ENCODE measurements around the gene TBC1D20. TPM values are rescaled to one million over a fixed set of nuclear protein-coding genes. Genes with fewer than 3 reads are reported as not detected.
A peak's percentile ranks its signal among the peaks of the same experiment; 100 is the strongest.

Gene TBC1D20
- total and polyA plus RNA-seq, 2 donors: 26.9 to 37.0 TPM

GRCh38 chr20:414161-414560, 48.2 kb downstream of the TBC1D20 start:
- DNase-seq (ENCODE audit: extremely low spot score): no peak
- H3K36me3 ChIP-seq (ENCODE audit: insufficient read depth): peaks cover 2% of the 10 kb centered on the region
- WGBS: 80% methylated on average over 2 of the region's 2 CpGs
- no peak overlapping the region for H3K27ac ChIP-seq (ENCODE audit: low read depth)
- no peaks in the 10 kb centered on the region for H3K4me1 ChIP-seq (ENCODE audit: insufficient read depth)
- H3K4me3 ChIP-seq (ENCODE audit: low read depth, low read length): no peak overlapping the region

GRCh38 chr20:412081-412480, 50.3 kb downstream of the TBC1D20 start:
- Histone ChIP-seq H3K36me3 (ENCODE audit: insufficient read depth) (peaks cover 2% of the 10 kb centered on the region), H3K27ac (ENCODE audit: low read depth) (no peak overlapping the region), H3K4me1 (ENCODE audit: insufficient read depth) (no peaks in the 10 kb centered on the region), H3K4me3 (ENCODE audit: low read depth, low read length) (no peak overlapping the region)
- WGBS: 97% methylated on average over 3 of the region's 3 CpGs
- DNase-seq (ENCODE audit: extremely low spot score): no peak

DNA sequence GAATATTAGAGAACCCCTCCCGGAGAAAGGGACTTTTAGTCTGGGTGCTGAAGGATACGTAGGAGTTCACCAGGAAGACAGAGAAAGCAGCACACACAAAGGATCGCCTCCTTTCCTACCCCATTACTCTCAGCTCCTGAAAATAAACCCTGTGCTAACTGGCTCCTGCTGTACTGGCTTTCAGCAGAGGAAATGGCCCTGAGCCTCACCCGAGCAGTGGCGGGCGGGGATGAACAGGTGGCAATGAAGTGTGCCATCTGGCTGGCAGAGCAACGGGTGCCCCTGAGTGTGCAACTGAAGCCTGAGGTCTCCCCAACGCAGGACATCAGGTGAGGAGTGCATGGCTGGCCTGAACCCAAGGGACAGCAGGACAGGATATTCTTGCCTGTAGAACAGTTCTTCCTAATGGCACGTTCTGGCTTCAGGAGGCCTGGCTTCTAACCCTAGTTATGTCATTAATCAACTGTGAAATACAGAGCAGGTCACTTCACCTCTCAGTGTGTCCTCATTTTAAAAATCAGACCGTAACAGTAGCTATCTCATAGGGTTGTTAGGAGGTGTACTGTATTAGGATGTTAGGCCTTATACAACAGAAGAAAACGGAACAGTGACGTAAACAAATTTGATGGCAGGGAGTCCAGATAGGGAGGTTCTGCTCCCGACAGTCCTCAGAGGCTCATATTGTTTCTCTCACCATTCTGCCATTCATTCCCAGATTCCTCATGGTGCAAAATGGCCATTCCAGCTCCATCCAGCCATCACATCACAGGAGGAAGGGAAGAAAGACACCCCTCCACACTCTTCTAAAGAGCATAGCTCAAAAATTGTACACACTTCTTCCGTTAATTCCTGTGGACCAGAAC, 52.4 kb downstream of the TBC1D20 start:
- no peak overlapping the region for H3K27ac ChIP-seq (ENCODE audit: low read depth)
- WGBS: 83% methylated on average over 14 of the region's 14 CpGs
- no peak overlapping the region for H3K4me3 ChIP-seq (ENCODE audit: low read depth, low read length)
- peaks cover 2% of the 10 kb centered on the region for H3K36me3 ChIP-seq (ENCODE audit: insufficient read depth)
- DNase-seq (ENCODE audit: extremely low spot score): no peak
- no peaks in the 10 kb centered on the region for H3K4me1 ChIP-seq (ENCODE audit: insufficient read depth)

DNA sequence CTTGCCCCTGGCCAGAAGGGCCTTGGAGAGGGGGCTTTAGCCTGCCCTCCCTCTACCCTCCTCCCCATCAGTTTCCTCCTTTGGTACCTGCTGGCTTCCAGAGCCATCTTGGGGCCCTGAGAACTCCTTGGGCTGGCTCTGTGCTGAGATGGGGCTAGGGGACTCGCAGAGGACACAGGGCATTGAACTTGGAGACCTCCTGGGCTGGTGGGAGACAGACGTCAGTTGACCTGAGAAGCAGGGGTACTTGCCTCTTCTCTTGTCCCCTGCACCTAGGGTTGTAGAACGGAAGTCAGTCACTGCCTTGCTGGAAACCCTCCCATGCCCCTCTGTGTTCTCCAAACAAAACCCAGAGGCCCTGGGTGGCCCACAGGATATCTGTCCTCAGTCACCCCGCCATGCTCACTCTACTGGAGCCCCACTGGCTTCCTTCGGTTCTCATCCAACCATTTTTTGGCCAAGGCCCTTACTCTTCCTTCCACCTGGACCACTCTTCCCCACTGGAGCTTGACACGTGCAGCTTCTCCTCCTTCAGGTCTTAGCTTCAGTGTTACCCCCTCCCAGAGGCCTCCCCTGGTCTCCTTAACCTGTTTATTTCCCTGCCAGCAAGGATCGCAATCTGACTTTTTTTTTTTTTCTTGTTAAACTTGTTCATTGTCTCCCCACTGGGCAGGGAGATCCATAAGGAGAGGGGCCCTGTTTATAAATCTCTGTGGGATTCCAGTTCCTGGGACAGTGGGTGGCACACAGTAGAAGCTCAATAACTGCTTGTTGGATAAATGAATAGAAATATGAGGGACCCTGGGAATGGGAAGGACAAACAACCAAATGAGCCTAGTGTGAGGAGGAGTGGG, 53.3 kb downstream of the TBC1D20 start:
- Histone ChIP-seq H3K4me1 (ENCODE audit: insufficient read depth) (no peaks in the 10 kb centered on the region), H3K4me3 (ENCODE audit: low read depth, low read length) (peak overlapping the region; percentile 89), H3K27ac (ENCODE audit: low read depth) (peak overlapping the region; percentile 98), H3K36me3 (ENCODE audit: insufficient read depth) (peaks cover 2% of the 10 kb centered on the region)
- 9% methylated on average over 7 of the region's 7 CpGs for WGBS
- DNase-seq (ENCODE audit: extremely low spot score): no peak

DNA sequence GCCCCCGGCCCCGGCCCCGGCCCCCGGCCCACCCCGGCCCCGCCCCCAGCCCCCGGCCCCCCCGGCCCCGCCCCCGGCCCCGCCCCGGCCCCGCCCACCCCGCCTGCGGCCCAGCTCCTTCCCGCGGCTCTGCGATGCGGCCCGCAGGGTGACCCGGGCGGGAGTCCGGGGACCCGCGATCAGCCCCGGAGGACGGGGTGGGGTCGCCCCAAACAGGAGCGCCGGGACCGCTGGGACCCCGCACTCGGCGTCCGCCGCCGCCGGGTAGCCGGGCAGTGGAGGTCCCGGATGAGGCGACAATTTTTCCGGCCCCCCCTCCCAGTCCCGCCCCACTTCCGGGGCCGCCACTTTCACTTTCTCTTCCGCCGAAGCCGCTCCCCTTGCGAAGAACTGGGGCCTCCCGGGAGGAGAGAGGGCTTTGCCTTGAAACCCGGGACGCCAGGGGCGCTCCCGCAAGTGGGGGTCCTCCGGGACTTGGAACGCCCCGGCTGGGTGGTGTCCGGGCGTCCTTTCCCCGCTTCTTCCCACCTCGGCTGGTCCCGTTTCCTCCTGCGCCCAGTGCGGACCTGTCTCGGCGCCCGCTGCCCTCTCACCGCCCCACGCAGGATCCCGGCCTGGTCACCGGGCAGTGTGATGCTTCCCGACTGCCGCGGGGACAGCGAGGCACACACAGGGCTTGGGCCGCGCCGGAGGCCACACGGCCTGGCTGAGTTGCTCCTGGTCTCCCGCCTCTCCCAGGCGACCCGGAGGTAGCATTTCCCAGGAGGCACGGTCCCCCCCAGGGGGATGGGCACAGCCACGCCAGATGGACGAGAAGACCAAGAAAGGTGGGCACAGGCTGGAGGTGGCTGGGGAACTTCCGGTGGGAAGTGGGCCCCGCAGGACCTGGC, 54.1 kb downstream of the TBC1D20 start, which contains the start of gene RBCK1:
Gene RBCK1 (plus strand): TSS at position 347 of the 890 bp plus-strand sequence. CDS start 459 bp downstream, at position 806.
- peak; percentile 59 for DNase-seq (ENCODE audit: extremely low spot score)
- Histone ChIP-seq H3K36me3 (ENCODE audit: insufficient read depth) (peaks cover 2% of the 10 kb centered on the region), H3K4me1 (ENCODE audit: insufficient read depth) (no peaks in the 10 kb centered on the region), H3K4me3 (ENCODE audit: low read depth, low read length) (peak within 1 kb of the TSS; percentile 89), H3K27ac (ENCODE audit: low read depth) (peak within 1 kb of the TSS; percentile 98)
- under 1% methylated on average over 78 of the region's 87 CpGs for WGBS

DNA sequence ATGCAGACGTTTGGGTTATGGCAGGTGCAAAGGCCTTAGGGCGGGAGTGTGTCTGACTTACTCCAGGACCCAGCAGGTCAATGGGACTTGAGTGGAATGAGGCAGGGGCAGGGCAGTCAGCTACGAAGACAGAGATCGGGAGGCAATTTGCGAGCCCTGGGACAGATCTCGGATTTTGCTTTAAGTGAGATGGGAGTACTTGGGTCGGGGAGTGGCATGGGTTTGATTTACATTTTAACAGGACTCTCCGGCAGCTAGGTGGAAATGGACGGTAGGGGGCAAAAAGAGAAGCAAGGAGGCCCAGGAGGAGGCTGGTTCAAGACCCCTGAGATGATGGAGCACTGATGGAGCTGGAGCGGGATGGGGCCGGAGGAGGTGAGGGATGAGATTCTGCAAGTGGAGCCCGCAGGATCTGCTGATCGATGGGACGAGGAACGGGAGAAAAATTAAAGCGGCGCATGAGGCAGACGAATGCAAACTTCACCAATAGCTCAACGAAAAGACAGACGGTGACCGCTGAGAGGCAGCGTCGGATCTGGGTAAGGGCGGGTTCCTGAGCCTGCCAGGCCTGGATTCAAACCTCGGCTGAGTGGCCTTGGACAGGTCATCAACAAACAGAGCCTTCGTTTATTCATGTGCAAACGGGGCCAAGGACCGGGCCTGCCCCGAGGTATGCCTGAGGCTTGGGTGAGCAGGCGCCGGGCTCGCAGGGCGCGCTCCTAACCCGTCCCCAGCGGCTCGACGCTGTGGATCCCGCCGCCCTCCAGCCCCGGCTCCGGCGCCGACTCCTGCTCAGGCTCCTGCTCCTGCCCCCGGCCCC, 55.0 kb downstream of the TBC1D20 start:
- Histone ChIP-seq H3K36me3 (ENCODE audit: insufficient read depth) (peaks cover 2% of the 10 kb centered on the region), H3K27ac (ENCODE audit: low read depth) (peak overlapping the region; percentile 55), H3K4me3 (ENCODE audit: low read depth, low read length) (peak overlapping the region; percentile 89), H3K4me1 (ENCODE audit: insufficient read depth) (no peaks in the 10 kb centered on the region)
- peak; percentile 26 for DNase-seq (ENCODE audit: extremely low spot score)
- WGBS: 5% methylated on average over 45 of the region's 45 CpGs

DNA sequence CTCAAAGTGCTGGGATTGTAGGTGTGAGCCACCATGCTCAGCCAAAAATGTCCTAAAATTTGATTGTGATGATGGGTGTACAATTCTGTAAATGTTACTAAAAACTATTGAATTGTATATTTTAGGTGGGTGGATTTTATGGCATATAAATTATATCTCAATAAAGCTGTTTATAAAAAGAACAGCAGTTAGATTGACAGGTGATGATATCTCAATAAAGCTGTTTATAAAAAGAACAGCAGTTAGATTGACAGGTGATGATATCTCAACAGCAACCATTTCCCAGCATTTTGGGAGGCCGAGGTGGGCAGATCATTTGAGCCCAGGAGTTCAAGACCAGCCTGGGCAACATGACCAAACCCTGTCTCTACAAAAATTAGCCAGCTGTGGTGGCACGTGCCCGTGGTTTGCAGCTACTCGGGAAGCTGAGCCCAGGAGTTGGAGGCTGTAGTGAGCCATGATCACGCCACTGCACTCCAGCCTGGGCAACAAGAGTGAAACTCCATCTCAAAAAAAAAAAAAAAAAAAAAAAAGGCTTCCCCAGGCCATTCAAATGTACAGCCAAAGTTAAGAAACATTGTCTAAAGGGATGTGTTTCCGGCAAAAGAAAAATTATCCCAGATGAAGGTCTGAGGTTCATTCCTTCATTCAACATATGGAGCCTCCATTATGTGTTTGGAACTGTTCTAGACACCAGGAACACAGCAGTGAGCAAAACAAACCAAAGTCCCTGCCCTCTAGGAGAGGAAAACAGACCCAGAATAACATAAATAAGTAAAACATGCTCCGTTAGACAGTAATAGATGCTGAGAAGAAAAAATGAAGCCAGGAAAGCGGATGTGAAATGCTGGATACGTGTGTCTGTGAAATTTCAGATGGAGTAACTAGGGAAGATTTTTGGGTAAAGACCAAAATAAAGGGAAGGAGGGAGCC, 55.9 kb downstream of the TBC1D20 start:
- WGBS: 86% methylated on average over 9 of the region's 9 CpGs
- DNase-seq (ENCODE audit: extremely low spot score): no peak
- Histone ChIP-seq H3K27ac (ENCODE audit: low read depth) (no peak overlapping the region), H3K4me3 (ENCODE audit: low read depth, low read length) (no peak overlapping the region), H3K36me3 (ENCODE audit: insufficient read depth) (peaks cover 2% of the 10 kb centered on the region), H3K4me1 (ENCODE audit: insufficient read depth) (no peaks in the 10 kb centered on the region)

GRCh38 chr20:404088-404487, 58.2 kb downstream of the TBC1D20 start:
- no peaks in the 10 kb centered on the region for H3K36me3 ChIP-seq (ENCODE audit: insufficient read depth)
- 81% methylated on average over 4 of the region's 4 CpGs for WGBS

GRCh38 chr20:403582-403957, 58.8 kb downstream of the TBC1D20 start:
- Histone ChIP-seq H3K4me3 (ENCODE audit: low read depth, low read length) (no peak overlapping the region), H3K27ac (ENCODE audit: low read depth) (no peak overlapping the region), H3K36me3 (ENCODE audit: insufficient read depth) (no peaks in the 10 kb centered on the region), H3K4me1 (ENCODE audit: insufficient read depth) (no peaks in the 10 kb centered on the region)
- WGBS: 96% methylated on average over 3 of the region's 3 CpGs
- DNase-seq (ENCODE audit: extremely low spot score): no peak

More at GRCh38 chr20:404088-404487, 58.2 kb downstream of the TBC1D20 start:
- DNase-seq (ENCODE audit: extremely low spot score): no peak
- H3K27ac ChIP-seq (ENCODE audit: low read depth): no peak overlapping the region
- H3K4me1 ChIP-seq (ENCODE audit: insufficient read depth): no peaks in the 10 kb centered on the region
- no peak overlapping the region for H3K4me3 ChIP-seq (ENCODE audit: low read depth, low read length)

GRCh38 chr20:402898-403581, 59.3 kb downstream of the TBC1D20 start:
- H3K36me3 ChIP-seq (ENCODE audit: insufficient read depth): no peaks in the 10 kb centered on the region
- WGBS: 90% methylated on average over 6 of the region's 6 CpGs
- H3K4me1 ChIP-seq (ENCODE audit: insufficient read depth): no peaks in the 10 kb centered on the region
- no peak overlapping the region for H3K27ac ChIP-seq (ENCODE audit: low read depth)
- H3K4me3 ChIP-seq (ENCODE audit: low read depth, low read length): no peak overlapping the region
- DNase-seq (ENCODE audit: extremely low spot score): no peak

DNA sequence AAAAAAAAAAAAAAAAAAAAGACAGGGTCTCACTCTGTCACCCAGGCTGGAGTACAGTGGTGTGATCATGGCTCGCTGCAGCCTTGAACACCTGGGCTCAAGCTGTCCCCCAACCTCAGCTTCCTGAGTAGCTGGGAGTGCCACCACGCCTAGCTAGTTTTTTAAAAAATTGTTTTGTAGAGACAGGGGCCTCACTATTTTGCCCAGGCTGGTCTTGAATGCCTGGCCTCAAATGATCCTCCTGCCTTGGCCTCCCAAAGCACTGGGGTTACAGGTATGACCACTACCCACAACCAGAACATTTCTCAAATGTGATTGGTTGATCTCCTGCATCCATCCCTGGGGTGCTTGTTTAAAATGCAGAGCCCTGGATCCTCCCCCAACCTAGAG, 59.8 kb downstream of the TBC1D20 start:
- Histone ChIP-seq H3K27ac (ENCODE audit: low read depth) (no peak overlapping the region), H3K4me1 (ENCODE audit: insufficient read depth) (no peaks in the 10 kb centered on the region), H3K36me3 (ENCODE audit: insufficient read depth) (no peaks in the 10 kb centered on the region), H3K4me3 (ENCODE audit: low read depth, low read length) (no peak overlapping the region)
- no peak for DNase-seq (ENCODE audit: extremely low spot score)
- WGBS: 83% methylated on average over 2 of the region's 2 CpGs

Data from urinary bladder (tissue), 4 donors.